Measurements from ENCODE around the gene KNCN.

KNCN gene

DNA sequence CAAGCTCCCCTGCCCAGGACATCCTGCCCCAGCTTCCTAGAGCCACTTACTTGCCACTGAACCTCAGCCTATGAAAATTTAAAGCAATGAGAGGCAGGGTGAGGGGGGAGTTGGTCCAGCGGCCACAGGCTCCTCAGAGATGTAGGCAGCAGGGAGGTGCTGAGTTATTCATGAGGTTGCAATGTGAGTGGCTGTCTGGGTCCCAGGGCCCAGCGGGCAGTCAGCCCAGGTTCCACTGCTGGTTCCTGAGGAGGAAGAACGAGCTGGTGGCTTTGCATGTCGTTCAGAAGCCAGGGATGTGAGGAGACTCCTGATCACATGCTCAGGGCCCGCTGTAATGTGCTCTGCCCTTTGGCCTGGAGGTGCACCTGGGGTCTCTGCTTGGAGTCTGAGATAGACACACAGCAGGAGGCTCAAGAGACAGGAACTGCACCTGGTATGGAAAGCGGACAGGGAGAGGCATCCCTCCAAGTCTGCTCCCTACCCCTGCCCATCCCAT lies at the start of gene KNCN:
KNCN (minus strand) TSS at position 51 of the 499 bp plus-strand sequence. CDS start 432 bp downstream, outside the sequence.
- no peak for DNase-seq (ENCODE audit: low spot score)

DNA sequence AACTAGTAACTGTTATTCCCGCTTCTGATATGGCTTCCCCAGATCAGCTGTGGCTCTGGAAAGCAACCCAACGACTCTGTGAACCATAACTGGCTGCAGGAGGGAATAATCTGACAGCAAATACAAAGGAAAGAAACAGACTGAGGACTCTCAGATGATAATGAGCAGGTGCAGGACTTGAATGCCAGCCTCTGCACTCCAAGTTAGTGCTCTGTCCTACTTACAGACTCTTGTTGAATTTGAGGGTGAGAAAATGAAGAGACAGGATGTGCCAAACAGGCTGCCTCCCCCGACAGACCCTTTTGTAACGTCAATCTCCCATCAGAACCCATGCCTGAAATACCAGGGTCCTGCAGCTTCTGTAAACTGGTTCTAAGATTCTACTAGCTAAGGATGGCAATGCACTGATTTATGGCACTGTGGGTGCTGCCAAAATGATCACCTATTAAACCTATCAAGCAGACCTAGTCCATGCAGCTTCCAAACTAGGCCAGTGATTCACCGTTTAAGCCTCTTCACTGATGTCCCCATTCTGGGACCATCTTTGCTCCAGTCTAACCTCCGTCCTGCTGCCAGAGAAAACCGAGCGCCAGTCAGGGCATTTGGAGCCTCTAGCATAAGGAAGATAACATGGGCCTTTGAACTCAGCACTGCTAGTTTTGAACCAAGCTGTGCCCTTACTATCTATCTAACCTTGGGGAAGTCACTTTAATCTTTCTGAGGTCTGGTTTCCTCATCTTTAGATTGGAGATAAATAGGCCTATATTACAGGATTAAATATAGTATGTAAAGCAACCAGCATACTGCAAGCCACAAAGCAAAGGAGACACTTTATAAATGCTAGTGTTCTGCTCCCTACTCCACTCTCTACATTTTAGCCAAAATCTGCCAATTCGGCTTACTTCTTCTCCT lies 47.9 kb upstream of the KNCN start:
- no peak for DNase-seq (ENCODE audit: low spot score)

DNA sequence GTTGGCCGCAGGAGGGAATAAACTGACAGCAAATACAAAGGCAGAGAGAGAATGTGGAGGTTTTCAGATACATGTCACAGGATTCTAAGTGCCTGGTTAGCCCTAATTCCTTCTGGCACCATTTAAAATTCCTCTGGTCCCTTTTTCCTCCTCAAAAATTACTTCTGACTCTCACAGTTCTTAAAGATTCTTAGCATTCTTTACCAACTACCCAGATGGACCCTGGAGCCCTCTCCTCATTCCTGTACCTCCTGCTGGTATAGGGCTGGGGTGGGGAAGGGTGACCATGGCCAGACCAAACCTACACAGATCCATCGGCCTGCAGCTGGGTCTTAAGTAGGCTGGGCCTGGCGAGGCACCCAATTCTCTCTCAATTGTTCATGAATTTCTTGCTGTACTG lies 45.4 kb upstream of the KNCN start:
- DNase-seq (ENCODE audit: low spot score): no peak

DNA sequence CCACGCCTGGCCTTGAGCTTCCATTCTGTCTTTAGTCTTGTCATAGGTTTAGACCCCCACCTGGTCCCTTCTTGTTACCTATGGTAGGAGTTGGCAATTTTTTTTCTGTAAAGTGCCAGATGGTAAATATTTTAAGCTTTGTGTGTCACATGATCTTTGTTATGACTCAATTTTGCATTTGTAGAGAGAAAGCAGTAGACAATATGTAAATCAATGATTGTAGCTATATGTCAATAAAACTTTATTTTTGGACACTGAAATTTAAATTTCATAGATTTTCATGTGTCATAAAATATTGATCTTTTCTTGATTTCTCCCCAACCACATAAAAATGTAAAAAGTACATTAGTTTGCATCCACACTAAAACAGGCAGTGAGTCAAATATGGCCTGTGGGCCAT lies 44.6 kb upstream of the KNCN start:
- DNase-seq (ENCODE audit: low spot score): no peak

- DNase-seq (ENCODE audit: low spot score): peak; percentile 34
Observed at GRCh38 chr1:46595127-46595526, 43.7 kb upstream of the KNCN start.

DNA sequence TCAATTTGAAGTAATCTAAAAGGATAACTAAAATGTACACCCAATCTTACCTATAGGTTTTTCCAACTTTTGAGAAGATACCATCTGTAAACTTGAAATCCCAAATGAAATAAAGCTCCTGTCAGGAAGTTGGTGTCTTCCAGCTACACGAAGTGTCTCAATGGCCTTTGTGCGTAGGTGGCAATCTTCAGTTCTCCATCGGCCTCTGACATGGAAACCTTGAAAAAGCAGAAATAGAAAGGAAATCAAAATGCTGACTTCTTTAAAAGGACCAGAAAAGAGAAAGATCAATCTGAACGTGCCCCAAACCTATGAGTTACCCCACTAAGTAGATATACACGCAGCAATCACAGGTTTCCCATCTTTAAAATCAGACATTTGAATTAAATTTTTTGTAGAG lies 42.6 kb upstream of the KNCN start:
- no peak for DNase-seq (ENCODE audit: low spot score)

DNA sequence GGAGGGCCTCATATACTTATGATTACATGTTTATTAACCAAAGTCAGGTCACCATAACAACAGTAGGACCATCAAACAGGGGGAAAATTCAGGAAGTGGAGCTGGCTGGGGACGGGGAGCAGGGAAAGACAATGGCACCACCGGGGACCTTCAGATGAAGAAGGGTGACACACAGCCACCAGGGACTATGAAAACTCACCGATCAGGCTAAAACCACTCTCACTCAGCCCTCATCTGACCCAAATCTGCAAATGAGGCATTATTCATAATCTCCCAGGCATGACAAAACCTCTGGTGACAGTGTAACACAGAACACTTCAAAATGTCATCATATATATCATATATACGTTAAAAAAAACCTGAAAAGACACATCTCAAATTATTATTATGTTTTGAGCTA lies 41.4 kb upstream of the KNCN start:
- DNase-seq (ENCODE audit: low spot score): no peak

DNA sequence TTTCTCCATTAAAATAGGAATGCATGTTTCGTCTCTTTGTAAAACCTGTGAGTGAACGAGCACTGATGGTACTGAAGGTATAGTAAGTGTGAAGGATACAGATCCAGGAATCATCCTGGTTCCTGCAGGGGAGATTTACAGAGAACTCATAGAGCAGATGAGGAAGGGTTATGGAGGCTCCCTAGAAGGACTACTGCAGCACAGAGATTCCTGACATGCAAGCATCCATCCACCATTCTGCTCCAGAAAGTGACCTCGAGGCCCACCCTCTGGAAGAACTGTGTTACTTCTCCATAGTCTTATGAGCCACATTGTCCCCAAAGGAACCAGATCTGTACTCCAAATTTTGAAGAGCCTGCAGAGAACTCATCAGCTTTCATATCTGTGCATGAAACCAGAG lies 38.1 kb upstream of the KNCN start:
- no peak for DNase-seq (ENCODE audit: low spot score)

- DNase-seq (ENCODE audit: low spot score): no peak
Observed at GRCh38 chr1:46587069-46587468, 35.6 kb upstream of the KNCN start.

DNA sequence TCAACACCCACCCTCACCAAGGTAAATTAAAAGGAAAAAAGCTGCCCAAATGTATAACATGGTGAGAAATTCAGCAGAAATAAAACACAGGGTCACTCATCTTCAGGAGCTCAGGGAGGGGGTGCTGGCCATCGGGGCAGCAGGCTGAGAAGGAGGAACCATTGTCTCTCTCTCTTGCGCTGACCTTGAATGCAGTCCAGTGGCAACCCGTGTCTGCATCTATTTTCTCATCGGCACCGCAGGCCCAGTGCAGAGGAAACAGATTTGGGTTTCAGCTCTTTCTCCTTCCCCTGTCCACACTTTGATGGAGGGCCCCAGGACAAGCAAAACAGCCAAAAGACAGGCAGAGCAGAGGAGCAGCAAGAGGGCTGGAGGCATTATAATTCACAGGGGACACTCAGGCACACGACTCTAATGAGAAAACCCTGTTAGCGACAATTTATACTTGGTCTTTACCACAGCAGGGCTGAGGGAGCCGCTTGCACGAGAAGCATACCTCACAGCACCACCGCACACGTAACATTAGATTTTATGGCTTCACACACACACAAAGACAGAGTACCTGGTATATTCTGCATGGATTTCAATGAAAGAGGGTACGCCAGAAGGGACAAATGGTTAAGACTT lies 34.0 kb upstream of the KNCN start:
- no peak for DNase-seq (ENCODE audit: low spot score)

- no peak for DNase-seq (ENCODE audit: low spot score)
Observed at GRCh38 chr1:46583494-46583893, 32.0 kb upstream of the KNCN start.

DNA sequence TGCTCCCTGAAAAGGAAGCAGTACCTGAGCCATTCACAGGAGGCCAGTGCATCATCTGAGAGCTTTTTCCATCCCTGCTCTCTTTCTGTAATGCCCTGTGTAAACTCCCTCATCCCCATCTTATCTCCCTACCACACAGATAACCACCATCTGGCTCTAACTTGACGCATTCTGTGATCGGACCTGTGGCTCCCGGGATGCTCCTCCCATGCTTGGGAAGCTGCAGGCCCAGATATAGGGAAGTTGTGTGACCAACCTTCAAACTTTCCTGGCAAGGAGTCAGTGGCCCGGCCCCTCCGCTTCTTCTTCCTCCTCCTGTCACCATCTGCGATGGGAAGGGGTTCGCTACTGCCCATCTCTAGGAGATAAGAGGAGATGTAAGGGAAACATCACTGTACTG lies 31.5 kb upstream of the KNCN start:
- no peak for DNase-seq (ENCODE audit: low spot score)

DNA sequence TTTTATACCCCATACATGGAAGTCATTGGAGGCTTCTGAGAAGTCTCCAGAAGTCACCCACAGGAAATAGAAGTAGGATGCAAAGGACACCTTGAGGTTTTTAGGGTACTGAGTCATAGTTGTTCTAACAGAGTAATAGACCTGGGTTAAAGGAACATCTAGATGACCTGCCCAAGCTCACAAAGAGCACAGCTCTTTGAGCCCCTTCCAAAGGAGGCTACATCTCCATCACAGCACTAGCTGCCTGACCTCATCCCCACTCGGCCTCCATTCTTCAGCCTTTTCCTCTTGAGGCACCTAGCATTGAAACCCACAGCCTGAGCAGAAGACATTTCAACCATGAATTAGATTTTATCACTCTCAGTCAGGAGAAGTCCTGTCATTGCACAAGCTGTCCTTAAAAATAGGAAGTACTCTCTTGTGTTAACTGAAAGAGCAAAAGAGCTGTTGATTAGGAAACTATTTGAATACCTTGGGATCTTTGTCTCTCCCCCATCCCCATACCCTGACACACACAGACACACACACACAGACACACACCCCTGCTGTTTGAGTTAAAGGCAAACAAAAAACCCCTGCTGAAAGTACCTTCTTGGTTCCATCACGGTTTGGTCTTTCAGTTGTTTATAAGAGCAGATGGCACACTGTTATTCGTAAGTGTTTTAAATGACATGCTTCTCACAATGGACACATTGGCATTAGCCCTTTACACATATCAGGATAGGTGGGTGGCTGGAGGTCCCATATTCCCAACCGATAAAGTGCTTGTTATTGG lies 30.4 kb upstream of the KNCN start:
- no peak for DNase-seq (ENCODE audit: low spot score)

DNA sequence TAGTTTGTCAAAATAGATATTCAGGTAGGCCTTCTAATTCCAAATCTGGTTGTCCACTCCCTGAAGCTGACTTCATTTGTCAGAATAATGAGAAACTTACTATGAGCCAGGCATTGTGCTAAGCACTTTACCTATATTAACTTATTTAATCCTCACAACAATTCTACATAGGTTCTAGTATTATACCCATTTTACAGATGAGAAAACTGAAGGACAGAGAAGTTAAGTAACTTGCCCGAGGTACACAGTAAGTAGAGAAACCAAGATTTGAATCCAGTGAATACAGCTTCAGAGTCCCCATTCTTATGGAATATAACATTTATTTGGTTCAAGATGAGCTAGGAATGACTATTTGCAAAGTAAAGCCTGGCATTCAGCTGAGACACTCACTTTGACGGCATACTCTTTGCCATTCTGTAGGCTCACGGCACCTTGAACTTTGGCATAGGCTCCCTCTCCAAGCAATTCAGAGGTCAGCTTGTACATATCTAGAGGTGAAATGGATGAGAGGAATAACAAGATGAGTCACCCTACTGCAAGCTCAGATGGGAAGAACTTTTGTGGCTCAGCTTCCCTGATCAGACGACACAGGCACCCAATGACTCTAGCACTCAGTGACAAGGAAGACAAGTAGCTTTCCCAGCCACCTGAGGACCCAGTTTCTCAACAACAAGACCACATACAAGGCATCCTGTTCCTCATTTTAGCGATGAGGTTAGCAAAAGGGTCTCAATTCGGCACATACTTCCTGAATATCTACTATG lies 28.9 kb upstream of the KNCN start:
- no peak for DNase-seq (ENCODE audit: low spot score)

DNA sequence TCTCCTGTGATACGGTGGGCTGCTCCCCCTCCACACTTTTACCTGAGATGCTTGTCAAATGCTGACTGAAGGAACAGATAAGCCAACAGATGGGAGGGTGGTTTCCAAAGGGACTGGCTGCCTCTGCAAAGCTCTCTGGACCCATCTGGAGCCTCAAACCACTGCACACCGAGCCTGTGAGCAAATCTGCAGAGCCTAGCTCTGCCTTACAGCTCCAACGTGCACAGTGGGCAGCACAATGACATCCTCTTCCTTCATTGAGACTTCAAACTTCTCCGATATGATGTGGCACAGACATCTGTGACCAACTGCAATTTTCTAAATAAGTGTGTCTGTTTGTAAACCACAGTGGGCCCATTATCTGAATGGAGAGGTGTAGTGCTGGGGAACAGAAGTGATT lies 26.2 kb upstream of the KNCN start:
- no peak for DNase-seq (ENCODE audit: low spot score)

- no peak for DNase-seq (ENCODE audit: low spot score)
Observed at GRCh38 chr1:46576596-46576995, 25.1 kb upstream of the KNCN start.

DNA sequence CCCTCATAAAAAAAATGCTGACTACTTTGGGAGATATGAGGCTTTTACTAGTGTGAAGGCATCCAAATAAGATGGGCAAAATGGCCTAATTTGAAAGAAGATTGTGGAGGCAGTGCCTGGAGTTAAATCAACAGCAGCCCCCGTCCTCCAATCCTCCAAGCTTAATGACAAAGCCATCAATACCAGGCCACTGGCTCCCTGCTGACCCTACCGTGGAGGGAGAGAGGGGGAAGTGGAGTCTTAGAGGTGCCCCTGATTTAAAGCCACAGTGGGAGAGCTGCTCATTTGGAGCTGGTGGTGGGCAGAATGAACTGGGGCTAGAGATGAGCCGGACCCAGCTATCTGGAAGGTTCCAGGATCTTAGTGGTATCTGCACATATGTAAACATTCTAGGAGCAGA lies 24.3 kb upstream of the KNCN start:
- DNase-seq (ENCODE audit: low spot score): no peak

DNA sequence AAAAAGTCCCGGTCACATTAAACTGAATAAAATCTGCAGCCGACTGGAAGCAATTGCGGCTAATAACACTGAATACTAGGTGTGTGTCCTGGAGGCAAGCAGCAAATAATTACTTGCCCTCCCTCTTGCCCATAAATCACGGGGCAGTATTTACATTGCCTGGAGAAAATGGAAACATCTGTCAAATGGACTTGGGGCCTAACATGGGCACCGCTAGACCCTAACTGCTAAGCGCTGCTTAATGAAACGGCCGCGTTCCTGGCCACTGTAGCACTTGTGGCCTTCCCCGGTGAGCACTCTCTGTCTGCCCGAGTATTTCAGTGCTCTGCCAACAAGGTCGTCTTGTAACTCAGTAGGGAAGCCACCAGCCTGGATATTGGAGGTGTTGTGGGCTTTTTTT lies 23.9 kb upstream of the KNCN start:
- DNase-seq (ENCODE audit: low spot score): no peak

GRCh38 chr1:46571691-46572225 lies 20.3 kb upstream of the KNCN start:
- no peak for DNase-seq (ENCODE audit: low spot score)

DNA sequence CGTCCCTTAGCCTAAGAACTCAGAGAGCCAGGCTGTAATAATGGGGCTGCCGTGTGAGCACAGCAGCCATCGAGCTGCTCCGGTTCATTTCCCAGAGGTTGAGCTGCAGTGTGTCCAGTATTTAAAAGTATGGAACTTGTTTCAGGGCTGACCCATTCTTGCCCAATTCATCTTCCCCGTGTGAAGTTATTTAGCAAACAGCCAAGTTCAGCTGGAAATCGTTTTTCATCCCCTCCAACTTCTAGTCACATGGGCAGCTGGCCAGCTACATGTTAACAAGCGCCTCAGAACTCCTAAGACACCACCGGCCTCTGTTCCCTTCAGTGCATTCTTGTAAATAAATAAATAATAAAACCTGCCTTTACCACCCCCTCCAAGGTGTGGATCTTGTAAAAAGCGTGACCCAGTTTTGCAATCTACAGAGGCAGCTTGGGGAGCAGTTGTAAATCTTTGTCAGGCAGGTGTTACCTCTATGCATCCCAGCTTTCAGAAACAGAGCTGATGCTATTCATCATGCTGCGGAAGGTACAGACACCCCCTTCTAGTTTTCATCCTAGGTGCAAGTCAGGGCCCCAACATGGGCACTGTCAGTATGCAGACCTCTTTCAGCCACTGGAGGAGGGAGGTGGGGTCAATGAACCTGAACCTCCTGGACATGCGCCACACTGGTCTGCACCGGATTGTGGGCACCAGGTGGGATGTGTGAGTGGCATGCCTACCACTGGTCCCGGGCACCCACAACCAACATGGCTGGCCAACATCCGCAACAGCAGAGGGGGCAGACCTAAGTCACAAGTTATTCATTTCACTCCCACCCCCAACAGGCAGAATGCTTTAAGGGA lies 18.7 kb upstream of the KNCN start:
- DNase-seq (ENCODE audit: low spot score): no peak

DNA sequence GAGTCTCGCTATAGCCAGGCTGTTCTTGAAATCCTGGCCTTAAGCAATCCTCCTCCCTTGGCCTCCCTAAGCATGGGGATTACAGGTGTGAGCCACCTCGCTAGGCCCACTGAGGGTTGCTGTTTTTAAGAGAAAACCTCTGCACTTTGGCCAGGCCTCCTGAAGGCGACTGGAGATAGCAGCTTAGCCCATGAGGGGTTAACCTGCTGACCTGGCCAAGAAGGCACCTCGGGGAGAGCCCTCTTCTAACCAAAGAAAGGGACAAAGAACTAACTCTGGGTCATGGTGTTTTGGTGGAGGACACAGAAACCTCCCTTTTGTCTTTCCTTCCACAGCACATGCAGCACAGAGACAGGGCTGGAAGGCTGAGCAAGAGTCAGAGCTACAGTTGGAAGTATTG lies 17.7 kb upstream of the KNCN start:
- no peak for DNase-seq (ENCODE audit: low spot score)

Data from AG20443 (cell line).